ENCODE data around the gene PTPRG. TPM values are rescaled to one million over a fixed set of nuclear protein-coding genes. Genes with fewer than 3 reads are reported as not detected.

PTPRG gene
- total RNA-seq, 2 donors from 2014 or later = 23.9 to 31.6 TPM

DNA sequence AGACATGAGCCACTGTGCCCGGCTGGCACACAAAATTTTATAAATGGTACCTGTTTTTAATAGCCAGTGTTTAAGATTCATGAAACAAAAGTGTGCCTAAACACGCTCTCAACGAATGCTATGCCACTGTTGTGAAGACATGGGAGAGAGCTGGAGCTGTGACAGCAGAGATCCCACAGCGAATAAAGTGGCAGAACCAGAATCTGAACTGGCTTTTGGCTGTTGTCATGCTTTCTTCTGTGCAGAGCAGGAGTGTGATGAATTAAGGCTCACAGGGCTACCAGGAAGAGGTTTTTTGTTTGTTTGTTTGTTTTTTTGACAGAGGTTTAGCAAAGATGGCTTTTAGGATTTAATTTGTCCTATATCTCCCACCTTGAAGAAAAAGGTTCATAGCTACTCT is 14.5 kb downstream of the PTPRG start:
- no peak for ATAC-seq

DNA sequence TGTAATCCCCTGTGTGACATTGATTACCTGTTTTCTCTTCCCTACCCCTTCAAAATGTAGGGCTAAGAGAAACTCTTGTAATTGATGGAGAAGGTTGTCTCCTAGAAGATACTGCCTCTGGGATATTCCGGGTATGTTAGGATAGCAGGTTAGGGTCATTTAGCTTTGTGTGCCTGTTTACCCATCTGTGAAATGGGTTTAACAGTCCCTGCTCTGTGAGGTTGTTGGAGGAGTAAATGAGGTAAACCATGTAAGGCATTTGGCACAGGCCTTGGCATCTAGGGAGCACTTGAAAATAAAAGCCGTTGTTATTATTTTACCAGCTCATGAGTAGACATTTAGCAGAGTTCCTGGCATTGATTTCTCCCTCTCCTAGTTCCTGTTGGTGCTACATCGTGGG is 16.4 kb downstream of the PTPRG start:
- H3K4me1 ChIP-seq = peaks cover 7% of the 10 kb centered on the region
- H3K27me3 ChIP-seq = no peaks in the 10 kb centered on the region
- TF ChIP-seq CTCF (IDR thresholded peaks at IDR 0.05) (no peak), POLR2A (IDR thresholded peaks at IDR 0.05) (no peak)
- H3K4me3 ChIP-seq = no peak overlapping the region
- H3K36me3 ChIP-seq (replicated peaks in 1 of 2; ENCODE audit: insufficient read depth in 1 of 2, low read depth in 2 of 2) = no peaks in the 10 kb centered on the region
- no peak overlapping the region for H3K27ac ChIP-seq
- ATAC-seq (no peak), DNase-seq (no peak)
- intact Hi-C loops (cut with DNase I) = loop anchor here (10.0 kb wide), 1 partner anchor 607 kb away; no protein-coding TSS in a partner anchor
- 69 to 78% methylated on average over 3 of the region's 3 CpGs for WGBS, 2 donors
- H3K9me3 ChIP-seq = no peaks in the 10 kb centered on the region

More for the DNA sequence above, 14.5 kb downstream of the PTPRG start:
- Histone ChIP-seq H3K9me3 (no peaks in the 10 kb centered on the region), H3K27me3 (no peaks in the 10 kb centered on the region), H3K4me3 (no peak overlapping the region), H3K36me3 (replicated peaks in 1 of 2; ENCODE audit: insufficient read depth in 1 of 2, low read depth in 2 of 2) (no peaks in the 10 kb centered on the region), H3K27ac (no peak overlapping the region), H3K4me1 (peaks cover 7% of the 10 kb centered on the region)
- no peak for TF ChIP-seq POLR2A (IDR thresholded peaks at IDR 0.05)
- no peak for TF ChIP-seq CTCF (IDR thresholded peaks at IDR 0.05)
- intact Hi-C loops (cut with DNase I) = loop anchor here (10.0 kb wide), 1 partner anchor 609 kb away; no protein-coding TSS in a partner anchor
- DNase-seq = peak in 1 of 4 donors; percentile 18
- 65 to 82% methylated on average over 4 of the region's 4 CpGs for WGBS, 2 donors

DNA sequence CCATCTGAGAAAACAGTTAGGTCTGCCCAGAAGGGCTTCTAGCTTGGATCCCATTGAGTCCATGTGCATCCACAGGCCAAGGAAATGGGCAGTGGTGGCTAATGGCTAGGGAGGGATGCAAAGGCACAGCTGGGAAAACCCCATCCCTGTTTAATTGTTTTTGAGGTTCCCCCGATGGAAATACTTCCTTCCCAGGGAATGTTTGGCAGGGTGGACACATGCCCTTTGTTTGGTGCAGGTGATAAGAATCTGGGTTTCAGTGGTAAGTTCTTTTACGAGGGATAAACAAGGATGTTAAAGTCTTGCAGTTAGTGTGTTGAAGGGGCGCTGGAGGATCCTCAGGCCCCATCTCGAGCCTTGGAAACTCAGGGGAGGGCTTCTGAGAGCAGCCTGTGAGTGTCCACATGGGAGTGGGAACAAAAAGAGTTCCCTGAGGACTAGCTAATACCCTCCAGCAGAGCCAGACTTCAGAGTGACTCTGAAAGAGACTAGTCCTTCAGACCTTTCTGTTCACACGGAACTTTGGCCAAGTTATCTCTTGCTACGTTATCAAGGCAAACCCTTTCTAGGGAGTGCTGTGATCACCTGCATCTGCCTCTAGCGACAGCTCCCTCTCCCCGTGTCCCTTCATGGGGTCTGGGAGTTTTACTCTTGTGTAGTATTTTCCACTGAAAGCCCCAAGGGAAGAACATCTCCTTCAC is 17.4 kb downstream of the PTPRG start:
- Histone ChIP-seq H3K27me3 (no peaks in the 10 kb centered on the region), H3K9me3 (no peaks in the 10 kb centered on the region), H3K27ac (peak overlapping the region in 1 of 4 donors; percentile 56), H3K4me1 (peaks cover 7% of the 10 kb centered on the region), H3K36me3 (replicated peaks in 1 of 2; ENCODE audit: insufficient read depth in 1 of 2, low read depth in 2 of 2) (no peaks in the 10 kb centered on the region), H3K4me3 (no peak overlapping the region)
- 17 to 25% methylated on average over 8 of the region's 8 CpGs for WGBS, 2 donors
- intact Hi-C loops (cut with DNase I) = loop anchor here (10.0 kb wide), 1 partner anchor 606 kb away; no protein-coding TSS in a partner anchor
- peak; percentile 52 for ATAC-seq
- no peak for DNase-seq
- TF ChIP-seq POLR2A (IDR thresholded peaks at IDR 0.05) = no peak
- TF ChIP-seq CTCF (IDR thresholded peaks at IDR 0.05) = no peak

DNA sequence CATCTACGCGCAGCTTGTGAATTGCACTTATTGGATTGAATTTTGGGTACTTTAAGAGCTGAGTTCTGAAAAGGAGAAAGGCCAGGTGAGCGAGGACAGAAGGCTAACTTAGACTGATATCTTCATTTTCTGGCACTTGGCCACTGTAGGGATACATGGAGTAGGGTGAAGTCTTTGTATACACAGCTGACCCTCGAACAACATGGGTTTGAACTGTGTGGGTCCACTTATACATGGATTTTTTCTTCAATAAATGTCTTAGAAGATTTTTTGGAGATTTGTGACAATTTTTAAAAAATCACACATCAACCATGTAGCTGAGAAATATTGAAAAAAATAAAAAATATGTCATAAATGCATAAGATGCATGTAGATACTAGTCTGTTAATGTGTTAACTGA is 18.3 kb downstream of the PTPRG start:
- Histone ChIP-seq H3K27me3 (no peaks in the 10 kb centered on the region), H3K36me3 (replicated peaks in 1 of 2; ENCODE audit: insufficient read depth in 1 of 2, low read depth in 2 of 2) (no peaks in the 10 kb centered on the region), H3K4me3 (no peak overlapping the region), H3K27ac (no peak overlapping the region), H3K4me1 (peaks cover 7% of the 10 kb centered on the region), H3K9me3 (no peaks in the 10 kb centered on the region)
- TF ChIP-seq POLR2A (IDR thresholded peaks at IDR 0.05) (no peak), CTCF (IDR thresholded peaks at IDR 0.05) (no peak)
- ATAC-seq (no peak), DNase-seq (no peak)
- WGBS, 2 donors = 79% methylated on average over 4 of the region's 4 CpGs
- intact Hi-C loops (cut with DNase I) = loop anchor here (10.0 kb wide), 1 partner anchor 605 kb away; no protein-coding TSS in a partner anchor

All from body of pancreas (tissue), 4 donors.